GM12878 (cell line): ENCODE results near the gene AOPEP. TPM values are rescaled to one million over a fixed set of nuclear protein-coding genes. Genes with fewer than 3 reads are reported as not detected.

Experiments
- ATAC-seq: fragments of 200-7000 bp; cut with Tn5 transposase; 3 replicates; pipeline ENCODE4 v1.9.1; 2020; ENCODE audit warnings: mild to moderate bottlenecking, moderate library complexity
- BruUV-seq: library from RNA; stranded (reverse); fragments of 400-500 nt; replicated peaks from 2 replicates; lab custom pipeline; 2021; lab: Mats Ljungman, UMichigan
- CTCF ChIA-PET: fragments of 300-600 bp; sonication (Branson Sonifier 250); formaldehyde crosslinking; extraction: SDS; loops from one replicate; lab custom pipeline; 2021; ENCODE audit warnings: inconsistent platforms; lab: Yijun Ruan, JAX
- POLR2A ChIA-PET: fragments of 350-600 bp; formaldehyde crosslinking; extraction: SDS; loops from one replicate; lab custom pipeline; 2021; ENCODE audit warnings: inconsistent platforms; lab: Charles Lee
- RAD21 ChIA-PET: fragments of 300-600 bp; sonication (Branson Sonifier 250); formaldehyde crosslinking; loops from one replicate; lab custom pipeline; 2023; ENCODE audit warnings: antibody characterized with exemption; ENCODE audit not compliant: unreplicated experiment; lab: Charles Lee
- SMC1A ChIA-PET: fragments of 300-600 bp; sonication (Branson Sonifier 250); formaldehyde crosslinking; loops from one replicate; lab custom pipeline; 2023; ENCODE audit not compliant: unreplicated experiment, uncharacterized antibody; lab: Charles Lee
- DNase-seq: peaks from one replicate; pipeline ENCODE4 v3.0.0-alpha.2; 2011; ENCODE audit warnings: low read depth, low spot score
- FAIRE-seq: peaks from 3 replicates; lab custom pipeline; 2011; peaks lifted over from hg19 to GRCh38; lab: Jason Lieb, UNC
- H2AFZ ChIP-seq: 2 replicates; pipeline ENCODE4 v1.6.0; 2011; ENCODE audit warnings: low read depth, low read length, control low read depth; ENCODE audit not compliant: control insufficient read depth
- H3K27ac ChIP-seq: 2 replicates; pipeline ENCODE4 v1.5.1; 2011; ENCODE audit warnings: control low read depth; ENCODE audit not compliant: control insufficient read depth, insufficient read depth
- H3K27me3 ChIP-seq, 2 experiments: replicated peaks in 1 of 2; 2 replicates each; pipeline versions ENCODE4 v1.6.0 to v1.6.1; 2011; ENCODE audit warnings: low read length in 1 of 2; ENCODE audit not compliant: control insufficient read depth in 2 of 2, insufficient read depth in 2 of 2
- H3K36me3 ChIP-seq, 2 experiments: 2 replicates each; pipeline ENCODE4 v1.5.1; 2011; ENCODE audit warnings: low read length in 1 of 2; ENCODE audit not compliant: control insufficient read depth in 2 of 2, insufficient read depth in 2 of 2
- H3K4me1 ChIP-seq: 2 replicates; pipeline ENCODE4 v1.6.1; 2011; ENCODE audit warnings: mild to moderate bottlenecking, low read length, moderate library complexity, mixed read lengths; ENCODE audit not compliant: control insufficient read depth, insufficient read depth
- H3K4me2 ChIP-seq: 2 replicates; pipeline ENCODE4 v1.6.0; 2011; ENCODE audit warnings: control low read depth; ENCODE audit not compliant: control insufficient read depth, insufficient read depth
- H3K4me3 ChIP-seq: fragments of 200-600 bp; sonication (generic); 2 replicates; pipeline ENCODE4 v1.5.1; 2016
- H3K79me2 ChIP-seq: 2 replicates; pipeline ENCODE4 v1.6.0; 2011; ENCODE audit warnings: low read length; ENCODE audit not compliant: control insufficient read depth, insufficient read depth
- H3K9ac ChIP-seq: 2 replicates; pipeline ENCODE4 v1.8.0; 2011; ENCODE audit warnings: low read length, control low read depth, mixed read lengths; ENCODE audit not compliant: control insufficient read depth, insufficient read depth
- H3K9me3 ChIP-seq: replicated peaks from 3 replicates; pipeline ENCODE4 v1.5.1; 2011; ENCODE audit warnings: mild to moderate bottlenecking, low read length; ENCODE audit not compliant: control insufficient read depth, insufficient read depth
- H4K20me1 ChIP-seq: 2 replicates; pipeline ENCODE4 v1.6.0; 2011; ENCODE audit not compliant: control insufficient read depth, insufficient read depth
- BCL11A ChIP-seq: IDR thresholded peaks from 2 replicates; pipeline ENCODE4 v1.6.1; 2011; ENCODE audit warnings: low read depth, low read length
- CTCF ChIP-seq, 3 experiments: IDR thresholded peaks in 2 of 3; conservative IDR thresholded peaks in 1 of 3; 2 replicates each; pipeline ENCODE4 v1.5.1; 2011; ENCODE audit warnings: low read depth in 3 of 3, low read length in 3 of 3, mild to moderate bottlenecking in 3 of 3, control low read depth in 2 of 3, moderate library complexity in 2 of 3, inconsistent platforms in 1 of 3, mixed read lengths in 1 of 3; ENCODE audit not compliant: control insufficient read depth in 2 of 3, insufficient read depth in 1 of 3; ENCODE audit errors: extremely low read depth in 1 of 3
- EED ChIP-seq: sonication (generic); IDR thresholded peaks from 2 replicates; pipeline ENCODE4 v1.6.1; 2016; ENCODE audit warnings: antibody characterized with exemption, low read depth
- ESRRA ChIP-seq: IDR thresholded peaks from 2 replicates; pipeline ENCODE4 v1.6.1; 2012; ENCODE audit warnings: mild to moderate bottlenecking, low read length, improper control_type of control experiment
- ETV6 ChIP-seq, 2 experiments: fragments of 450-650 bp in 1 of 2; IDR thresholded peaks in 1 of 2; conservative IDR thresholded peaks in 1 of 2; 2 replicates each; pipeline ENCODE4 v1.6.1; 2014; ENCODE audit warnings: antibody characterized with exemption in 1 of 2, borderline replicate concordance in 1 of 2, low read depth in 1 of 2, mild to moderate bottlenecking in 1 of 2, moderate library complexity in 1 of 2
- FOXM1 ChIP-seq: IDR thresholded peaks from 2 replicates; pipeline ENCODE4 v1.6.1; 2012; ENCODE audit warnings: low read depth, mild to moderate bottlenecking, inconsistent platforms, low read length, moderate library complexity
- HDGF ChIP-seq: fragments of 450-650 bp; IDR thresholded peaks from 2 replicates; pipeline ENCODE4 v1.6.1; 2016; ENCODE audit warnings: antibody characterized with exemption
- IKZF1 ChIP-seq: fragments of 450-650 bp; conservative IDR thresholded peaks from 2 replicates; pipeline ENCODE4 v1.6.1; 2017; ENCODE audit warnings: antibody characterized with exemption, mild to moderate bottlenecking
- NFIC ChIP-seq: IDR thresholded peaks from 2 replicates; pipeline ENCODE4 v1.6.1; 2012; ENCODE audit warnings: low read depth, mild to moderate bottlenecking, inconsistent platforms, low read length, moderate library complexity
- POU2F2 ChIP-seq: IDR thresholded peaks from 3 replicates; pipeline ENCODE4 v1.6.1; 2011; ENCODE audit warnings: low read depth, mild to moderate bottlenecking, low read length, borderline replicate concordance
- RAD21 ChIP-seq: IDR thresholded peaks from 2 replicates; pipeline ENCODE4 v1.6.1; 2011; ENCODE audit warnings: mild to moderate bottlenecking, low read depth, low read length, moderate library complexity; ENCODE audit not compliant: insufficient read depth
- RB1 ChIP-seq: fragments of 450-650 bp; formaldehyde crosslinking; IDR thresholded peaks from 2 replicates; pipeline ENCODE4 v1.6.1; 2017; ENCODE audit warnings: mild to moderate bottlenecking, borderline replicate concordance
- RELA ChIP-seq: fragments of 450-650 bp; IDR thresholded peaks from 2 replicates; pipeline ENCODE4 v1.8.0; 2014; ENCODE audit warnings: borderline replicate concordance; ENCODE audit not compliant: partially characterized antibody
- RFX5 ChIP-seq: IDR thresholded peaks from 2 replicates; pipeline ENCODE4 v1.6.1; 2011; ENCODE audit warnings: low read depth, low read length, improper control_type of control experiment
- RUNX3 ChIP-seq: IDR thresholded peaks from 2 replicates; pipeline ENCODE4 v1.6.1; 2012; ENCODE audit warnings: low read length, inconsistent platforms
- SMC3 ChIP-seq: IDR thresholded peaks from 2 replicates; pipeline ENCODE4 v1.6.1; 2011; ENCODE audit warnings: low read length, improper control_type of control experiment, borderline replicate concordance
- YY1 ChIP-seq: IDR thresholded peaks from 2 replicates; pipeline ENCODE4 v1.6.1; 2011; ENCODE audit warnings: low read depth, mild to moderate bottlenecking, low read length
- WGBS: methylation state at CpG from one replicate; pipeline ENCODE4 v1.1.6; 2016; ENCODE audit warnings: low lambda C conversion rate; ENCODE audit not compliant: insufficient replicate concordance, insufficient coverage; ENCODE audit errors: missing lambda C conversion rate; 5-methylcytosine and 5-hydroxymethylcytosine counted together
- in situ Hi-C: fragments of 300-500 bp; cut with MboI; formaldehyde crosslinking; loops from 9 replicates; pipeline ENCODE4 v1.14.3; 2018; ENCODE audit warnings: mixed read lengths
- intact Hi-C: fragments of 100-400 bp; cut with micrococcal nuclease; formaldehyde crosslinking; loops from one replicate; pipeline ENCODE4 v1.14.2; 2022; ENCODE audit not compliant: unreplicated experiment
- polyA plus RNA-seq, 11 experiments: library from polyadenylated mRNA; depleted of rRNA in 4 of 11; unstranded in 6 of 11; stranded (reverse) in 5 of 11; fragments of >200 nt; fragmentation: Nextera tagmentation in 4 of 11; fragmentation: Illumina TruSeq in 1 of 11; extraction: Ambion mirVana in 4 of 11; extraction: Trizol in 1 of 11; gene quantifications; 1 replicate in 1 of 11; 2 replicates in 10 of 11; pipeline versions ENCODE4 v1.2.1 to v1.2.3, GENCODE V29; 2011 to 2016; ENCODE audit warnings: inconsistent platforms in 2 of 11, missing spikeins in 2 of 11, low read depth in 1 of 11
- total RNA-seq, 4 experiments: library from RNA; depleted of rRNA in 3 of 4; stranded (reverse); fragments of >200 nt in 3 of 4; fragmentation: Illumina TruSeq in 1 of 4; extraction: Trizol in 1 of 4; gene quantifications; 2 replicates each; pipeline versions ENCODE4 v1.2.1 to v1.2.3, GENCODE V29; 2013 to 2021
- TF ChIP-seq, protein P1 (sequence below): IDR thresholded peaks from 2 replicates; pipeline ENCODE4 v1.6.1; 2012; ENCODE audit warnings: low read depth, low read length, improper control_type of control experiment
- TF ChIP-seq, protein P2 (sequence below): IDR thresholded peaks from 2 replicates; pipeline ENCODE4 v1.6.1; 2012; ENCODE audit warnings: low read depth, low read length, improper control_type of control experiment

AOPEP gene
- total and polyA plus RNA-seq, 10 of the 15 experiments (the other 5 are each of a cell fraction or from before 2014, with no cell fraction given) = 2.3 to 16.9 (median 10.1) TPM

GRCh38 chr9:94783102-94783682, 56.7 kb downstream of the AOPEP start:
- intact Hi-C loops (loop anchor here (1.0 to 10.0 kb wide), 6 partner anchors 79 to 484 kb away; no protein-coding TSS in a partner anchor), in situ Hi-C loops (loop anchor here (10.0 kb wide), 1 partner anchor 132 kb away; no protein-coding TSS in a partner anchor)
- no TSS peak for BruUV-seq
- Histone ChIP-seq H3K36me3 (no peaks in the 10 kb centered on the region), H3K4me1 (no peaks in the 10 kb centered on the region), H3K79me2 (no peaks in the 10 kb centered on the region), H3K4me3 (no peak overlapping the region), H3K27ac (no peak overlapping the region), H3K27me3 (no peaks in the 10 kb centered on the region), H3K9ac (no peak overlapping the region), H3K9me3 (no peaks in the 10 kb centered on the region), H2AFZ (no peak overlapping the region; the same call in 1 of the 2 replicates), H3K4me2 (no peak overlapping the region), H4K20me1 (no peaks in the 10 kb centered on the region)
- ChIA-PET CTCF (interaction anchor here (0.6 to 7.5 kb wide), 36 partner anchors 10 to 1044 kb away, joined by 3 to 196 read pairs (median 4); partner anchors contain the start of gene AOPEP), RAD21 (interaction anchor here (0.8 to 6.2 kb wide), 14 partner anchors 10 to 346 kb away, joined by 3 to 81 read pairs (median 5); no protein-coding TSS in a partner anchor), SMC1A (interaction anchor here (0.8 to 6.3 kb wide), 20 partner anchors 11 to 485 kb away, joined by 3 to 95 read pairs (median 4); no protein-coding TSS in a partner anchor), POLR2A (interaction anchor here (1.1 kb wide), 1 partner anchor 13 kb away, joined by 3 read pairs; no protein-coding TSS in a partner anchor)
- FAIRE-seq (peak; percentile 81), DNase-seq (peak; percentile 27), ATAC-seq (peak; percentile 90)
- WGBS = 81% methylated on average over 14 of the region's 14 CpGs
- TF ChIP-seq, protein P1, sequence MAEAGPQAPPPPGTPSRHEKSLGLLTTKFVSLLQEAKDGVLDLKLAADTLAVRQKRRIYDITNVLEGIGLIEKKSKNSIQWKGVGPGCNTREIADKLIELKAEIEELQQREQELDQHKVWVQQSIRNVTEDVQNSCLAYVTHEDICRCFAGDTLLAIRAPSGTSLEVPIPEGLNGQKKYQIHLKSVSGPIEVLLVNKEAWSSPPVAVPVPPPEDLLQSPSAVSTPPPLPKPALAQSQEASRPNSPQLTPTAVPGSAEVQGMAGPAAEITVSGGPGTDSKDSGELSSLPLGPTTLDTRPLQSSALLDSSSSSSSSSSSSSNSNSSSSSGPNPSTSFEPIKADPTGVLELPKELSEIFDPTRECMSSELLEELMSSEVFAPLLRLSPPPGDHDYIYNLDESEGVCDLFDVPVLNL = no peak
- TF ChIP-seq, protein P2, sequence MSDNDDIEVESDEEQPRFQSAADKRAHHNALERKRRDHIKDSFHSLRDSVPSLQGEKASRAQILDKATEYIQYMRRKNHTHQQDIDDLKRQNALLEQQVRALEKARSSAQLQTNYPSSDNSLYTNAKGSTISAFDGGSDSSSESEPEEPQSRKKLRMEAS = no peak
- TF ChIP-seq SMC3 = peak; percentile 93
- peak; percentile 32; the same call in 1 of the 2 replicates for TF ChIP-seq IKZF1
- no peak for TF ChIP-seq BCL11A
- TF ChIP-seq ETV6 (conservative IDR thresholded peaks at IDR 0.05 in 1 of 2, IDR thresholded peaks at IDR 0.05 in 1 of 2; ENCODE audit: borderline replicate concordance in 1 of 2, low read depth in 1 of 2) = 0 out of 4 replicates have a peak, but pooled peaks of 1 of the 2 experiments have one; percentile 39
- 0 out of 2 replicates have a peak, but pooled peaks have one; percentile 15 for TF ChIP-seq RFX5
- no peak for TF ChIP-seq POU2F2
- peak; percentile 20 for TF ChIP-seq RELA
- 0 out of 2 replicates have a peak, but pooled peaks have one; percentile 58 for TF ChIP-seq ESRRA
- TF ChIP-seq RAD21 = peak; percentile 91
- 0 out of 2 replicates have a peak, but pooled peaks have one; percentile 18 for TF ChIP-seq FOXM1
- TF ChIP-seq NFIC = no peak
- peak; percentile 48 to 80 (median 71); a peak in 5 of 6 replicates for TF ChIP-seq CTCF (IDR thresholded peaks at IDR 0.05 in 2 of 3, conservative IDR thresholded peaks at IDR 0.05 in 1 of 3; ENCODE audit: control insufficient read depth in 2 of 3, extremely low read depth in 1 of 3, insufficient read depth in 1 of 3, low read depth in 3 of 3, low read length in 3 of 3)
- TF ChIP-seq HDGF = 0 out of 2 replicates have a peak, but pooled peaks have one; percentile 36
- peak; percentile 35; the same call in 1 of the 2 replicates for TF ChIP-seq EED
- peak; percentile 35; the same call in 1 of the 2 replicates for TF ChIP-seq YY1
- TF ChIP-seq RUNX3 = peak; percentile 7; the same call in 1 of the 2 replicates
- TF ChIP-seq RB1 = peak; percentile 38; the same call in 1 of the 2 replicates
